PC-3 (cell line): ENCODE measurements around the gene SAMM50. TPM values are rescaled to one million over a fixed set of nuclear protein-coding genes. Genes with fewer than 3 reads are reported as not detected.

Experiments used
- ATAC-seq: fragments of 200-7000 bp; cut with Tn5 transposase; 2 replicates; pipeline ENCODE4 v1.9.1; 2020; ENCODE audit warnings: mild to moderate bottlenecking, moderate library complexity
- BruUV-seq: library from RNA; stranded (reverse); fragments of 400-500 nt; replicated peaks from 2 replicates; lab custom pipeline; 2021; lab: Mats Ljungman, UMichigan
- CTCF ChIA-PET: fragments of 300-600 bp; sonication (Branson Sonifier 250); formaldehyde crosslinking; loops from one replicate; lab custom pipeline; 2022; ENCODE audit warnings: antibody characterized with exemption; lab: Charles Lee
- POLR2A ChIA-PET: fragments of 300-600 bp; sonication (Branson Sonifier 250); formaldehyde crosslinking; loops from one replicate; lab custom pipeline; 2022; ENCODE audit warnings: antibody characterized with exemption; ENCODE audit not compliant: unreplicated experiment; lab: Charles Lee
- DNase-seq: peaks from one replicate; pipeline ENCODE4 v3.0.0-alpha.2; 2015
- H2AFZ ChIP-seq: fragments of 300-600 bp; sonication (generic); 2 replicates; pipeline ENCODE4 v1.6.0; 2016; ENCODE audit warnings: antibody characterized with exemption, low read length
- H3F3A ChIP-seq: fragments of 300-600 bp; sonication (generic); one replicate; pipeline ENCODE4 v1.6.0; 2017; ENCODE audit warnings: antibody characterized with exemption, low read length, control low read depth, mild to moderate bottlenecking; ENCODE audit not compliant: unreplicated experiment
- H3K27ac ChIP-seq: fragments of 300-600 bp; sonication (generic); 2 replicates; pipeline ENCODE4 v1.5.1; 2016; ENCODE audit warnings: mild to moderate bottlenecking, low read length
- H3K27me3 ChIP-seq: fragments of 300-600 bp; sonication (generic); 2 replicates; pipeline ENCODE4 v1.6.1; 2016; ENCODE audit warnings: low read length, mixed read lengths
- H3K36me3 ChIP-seq: fragments of 300-600 bp; sonication (generic); 2 replicates; pipeline ENCODE4 v1.6.1; 2016; ENCODE audit warnings: low read depth, mixed run types, low read length, mixed read lengths
- H3K4me1 ChIP-seq: fragments of 300-600 bp; sonication (generic); 2 replicates; pipeline ENCODE4 v1.5.1; 2016; ENCODE audit warnings: low read length; ENCODE audit not compliant: insufficient read depth
- H3K4me2 ChIP-seq: fragments of 300-600 bp; sonication (generic); 2 replicates; pipeline ENCODE4 v1.6.0; 2016; ENCODE audit warnings: low read length
- H3K4me3 ChIP-seq: fragments of 300-600 bp; sonication (generic); 2 replicates; pipeline ENCODE4 v1.5.1; 2016; ENCODE audit warnings: mild to moderate bottlenecking, low read length, mixed read lengths
- H3K79me2 ChIP-seq: fragments of 300-600 bp; sonication (generic); 2 replicates; pipeline ENCODE4 v1.6.1; 2017; ENCODE audit warnings: low read length, mixed read lengths
- H3K9ac ChIP-seq: fragments of 300-600 bp; sonication (generic); 2 replicates; pipeline ENCODE4 v1.6.0; 2016; ENCODE audit warnings: mild to moderate bottlenecking, low read length
- H3K9me2 ChIP-seq: fragments of 300-600 bp; sonication (generic); replicated peaks from 2 replicates; pipeline ENCODE4 v1.6.1; 2016; ENCODE audit warnings: mixed run types, low read length, mixed read lengths
- H3K9me3 ChIP-seq: fragments of 300-600 bp; sonication (generic); 2 replicates; pipeline ENCODE4 v1.6.1; 2016; ENCODE audit warnings: low read length, mixed read lengths
- H4K20me1 ChIP-seq: fragments of 300-600 bp; sonication (generic); 2 replicates; pipeline ENCODE4 v1.6.1; 2016; ENCODE audit warnings: low read length, mixed read lengths
- CTCF ChIP-seq: fragments of 300-600 bp; sonication (generic); conservative IDR thresholded peaks from 2 replicates; pipeline ENCODE4 v1.5.1; 2017; ENCODE audit warnings: antibody characterized with exemption, low read depth, mild to moderate bottlenecking, low read length
- EZH2 ChIP-seq: fragments of 300-600 bp; sonication (generic); IDR thresholded peaks from one replicate; pipeline ENCODE4 v1.6.1; 2017; ENCODE audit warnings: antibody characterized with exemption, mild to moderate bottlenecking, low read length; ENCODE audit not compliant: unreplicated experiment
- EZH2phosphoT487 ChIP-seq: fragments of 300-600 bp; sonication (generic); IDR thresholded peaks from 2 replicates; pipeline ENCODE4 v1.6.1; 2018; ENCODE audit warnings: mild to moderate bottlenecking, antibody characterized with exemption, low read length, borderline replicate concordance
- intact Hi-C: fragments of 100-400 bp; cut with micrococcal nuclease; formaldehyde crosslinking; loops from 2 replicates; pipeline ENCODE4 v1.9.0; 2023
- total RNA-seq: library from RNA; depleted of rRNA; stranded (reverse); fragments of >200 nt; gene quantifications from 2 replicates; pipeline ENCODE4 v1.2.3, GENCODE V29; 2014

The SAMM50 gene
- total RNA-seq, 1 experiment from 2014 or later = 34.5 TPM

- H3K27ac ChIP-seq = no peak overlapping the region
- no peaks in the 10 kb centered on the region for H4K20me1 ChIP-seq
- no peak overlapping the region for H3K4me2 ChIP-seq
- ChIA-PET POLR2A (no interaction called here), CTCF (no interaction called here)
- no peaks in the 10 kb centered on the region for H3K9me3 ChIP-seq
- TF ChIP-seq CTCF (no peak), EZH2 (no peak), EZH2phosphoT487 (no peak)
- no peaks in the 10 kb centered on the region for H3K27me3 ChIP-seq
- peaks cover 14% of the 10 kb centered on the region for H3K4me1 ChIP-seq
- H3K36me3 ChIP-seq = peaks cover 8% of the 10 kb centered on the region
- intact Hi-C loops = no loop called here
- no TSS peak for BruUV-seq
- DNase-seq (no peak), ATAC-seq (no peak)
- no peaks in the 10 kb centered on the region for H3K9me2 ChIP-seq
- H3F3A ChIP-seq = no peaks in the 10 kb centered on the region
- no peak overlapping the region for H3K4me3 ChIP-seq
- H3K9ac ChIP-seq = no peak overlapping the region
- H3K79me2 ChIP-seq = no peaks in the 10 kb centered on the region
- H2AFZ ChIP-seq = no peak overlapping the region
These were observed 34.8 kb downstream of the SAMM50 start for GRCh38 chr22:43990044-43990443.

GRCh38 chr22:43991316-43992020 lies 36.2 kb downstream of the SAMM50 start:
- no peak for DNase-seq
- TF ChIP-seq EZH2phosphoT487 = no peak
- no peak for TF ChIP-seq CTCF
- TF ChIP-seq EZH2 = no peak
- CTCF ChIA-PET = interaction anchor here (2.3 kb wide), 1 partner anchor 95 kb away, joined by 65 read pairs; no protein-coding TSS in a partner anchor

GRCh38 chr22:43992331-43992821 lies 37.1 kb downstream of the SAMM50 start:
- Histone ChIP-seq H3F3A (no peaks in the 10 kb centered on the region), H3K9ac (no peak overlapping the region), H4K20me1 (no peaks in the 10 kb centered on the region), H3K4me2 (no peak overlapping the region), H3K9me3 (no peaks in the 10 kb centered on the region), H3K4me1 (peaks cover 14% of the 10 kb centered on the region), H3K27ac (0 out of 2 replicates have a peak overlapping the region, but pooled peaks have one; percentile 16), H3K36me3 (peaks cover 13% of the 10 kb centered on the region), H3K4me3 (no peak overlapping the region), H3K9me2 (no peaks in the 10 kb centered on the region), H2AFZ (no peak overlapping the region), H3K27me3 (no peaks in the 10 kb centered on the region), H3K79me2 (no peaks in the 10 kb centered on the region)
- BruUV-seq = no TSS peak
- POLR2A ChIA-PET = no interaction called here
- no peak for TF ChIP-seq EZH2phosphoT487
- TF ChIP-seq CTCF = no peak
- no peak for TF ChIP-seq EZH2
- intact Hi-C loops = loop anchor here (2.0 kb wide), 1 partner anchor 634 kb away; no protein-coding TSS in a partner anchor
- CTCF ChIA-PET = interaction anchor here (2.3 kb wide), 1 partner anchor 94 kb away, joined by 65 read pairs; no protein-coding TSS in a partner anchor
- DNase-seq = peak; percentile 42
- ATAC-seq = peak; percentile 87

More at GRCh38 chr22:43991316-43992020, 36.2 kb downstream of the SAMM50 start:
- BruUV-seq = no TSS peak
- Histone ChIP-seq H3K9ac (no peak overlapping the region), H3K4me2 (no peak overlapping the region), H3K27ac (no peak overlapping the region), H4K20me1 (no peaks in the 10 kb centered on the region), H3K27me3 (no peaks in the 10 kb centered on the region), H3K9me2 (no peaks in the 10 kb centered on the region), H3K79me2 (no peaks in the 10 kb centered on the region), H3K9me3 (no peaks in the 10 kb centered on the region), H3K36me3 (peaks cover 8% of the 10 kb centered on the region), H3K4me3 (no peak overlapping the region), H2AFZ (no peak overlapping the region), H3F3A (no peaks in the 10 kb centered on the region), H3K4me1 (peaks cover 14% of the 10 kb centered on the region)
- intact Hi-C loops = loop anchor here (2.0 kb wide), 1 partner anchor 635 kb away; no protein-coding TSS in a partner anchor
- POLR2A ChIA-PET = interaction anchor here (0.6 kb wide), 1 partner anchor 34 kb away, joined by 4 read pairs; no protein-coding TSS in a partner anchor
- ATAC-seq = no peak
